Measurements from ENCODE around the gene CDH26. TPM values are rescaled to one million over a fixed set of nuclear protein-coding genes. Genes with fewer than 3 reads are reported as not detected.

CDH26 gene
- total and polyA plus RNA-seq, 9 of the 15 experiments (the other 6 are each of a cell fraction or from before 2014, with no cell fraction given) = 0.07 to 0.13 (median 0.10) TPM; not detected in 4

DNA sequence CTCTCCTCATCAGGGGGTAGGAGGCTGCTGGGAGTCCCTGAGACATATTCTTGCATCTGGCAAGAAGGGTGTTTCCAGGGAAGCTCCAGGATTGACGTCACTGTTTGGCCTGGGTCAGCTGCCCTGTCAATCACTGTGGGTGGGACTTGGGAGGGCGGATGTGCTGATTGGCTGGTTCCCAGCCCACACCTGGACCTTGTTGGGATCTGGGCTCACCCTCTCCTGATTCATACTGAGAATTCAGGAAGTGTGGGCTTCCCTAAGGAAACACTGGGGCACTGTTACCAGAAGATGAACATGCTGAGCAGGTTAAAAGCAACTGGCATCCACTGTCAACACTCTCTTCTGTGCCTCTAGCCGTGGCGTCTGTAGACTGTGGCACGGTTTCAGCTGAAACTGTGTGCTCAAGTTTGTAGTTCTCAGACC is 36.5 kb downstream of the CDH26 start:
- Histone ChIP-seq H3K36me3 (ENCODE audit: control insufficient read depth, insufficient read depth, low read length) (no peaks in the 10 kb centered on the region), H3K9me3 (replicated peaks; ENCODE audit: control insufficient read depth, insufficient read depth, low read depth, low read length) (no peaks in the 10 kb centered on the region), H3K9me1 (ENCODE audit: control insufficient read depth, insufficient read depth, low read length) (no peaks in the 10 kb centered on the region), H3K4me3 (no peak overlapping the region), H3K27ac (ENCODE audit: extremely low read depth, low read depth, low read length) (no peak overlapping the region), H3K4me1 (replicated peaks in 1 of 2; ENCODE audit: control insufficient read depth in 2 of 2, insufficient read depth in 2 of 2, low read length in 2 of 2) (no peaks in the 10 kb centered on the region), H3K9ac (ENCODE audit: insufficient read depth in 1 of 2, low read depth in 2 of 2, low read length in 2 of 2) (no peak overlapping the region), H3K27me3 (ENCODE audit: control insufficient read depth in 2 of 2, insufficient read depth in 2 of 2, low read length in 2 of 2) (peaks cover 0 to 2% of the 10 kb centered on the region in 2 experiments; a peak in 3 of 5 replicates), H2AFZ (ENCODE audit: low read depth, low read length) (no peak overlapping the region), H3K4me2 (ENCODE audit: insufficient read depth, low read length) (no peak overlapping the region), H4K20me1 (replicated peaks; ENCODE audit: control insufficient read depth, insufficient read depth, low read length) (no peaks in the 10 kb centered on the region), H3K79me2 (ENCODE audit: control insufficient read depth, insufficient read depth, low read length) (no peaks in the 10 kb centered on the region)
- ChIA-PET CTCF (ENCODE audit: low intra/inter-chr PET ratio) (no interaction called here), POLR2A (interaction anchor here (0.6 kb wide), 1 partner anchor 15 kb away, joined by 3 read pairs; no protein-coding TSS in a partner anchor)
- in situ Hi-C loops (cut with MboI) (no loop called here), intact Hi-C loops (cut with micrococcal nuclease) (no loop called here)
- no TSS peak for BruUV-seq (replicated peaks)
- TF ChIP-seq EP400 (IDR thresholded peaks at IDR 0.05) (no peak), MTA1 (IDR thresholded peaks at IDR 0.05; ENCODE audit: borderline replicate concordance) (no peak), XRCC3 (IDR thresholded peaks at IDR 0.05) (no peak), KLF1 (tag; IDR thresholded peaks at IDR 0.05) (no peak), NFYB (IDR thresholded peaks at IDR 0.05; ENCODE audit: extremely low read depth, insufficient read length) (no peak)
- TF ChIP-seq, protein P1, sequence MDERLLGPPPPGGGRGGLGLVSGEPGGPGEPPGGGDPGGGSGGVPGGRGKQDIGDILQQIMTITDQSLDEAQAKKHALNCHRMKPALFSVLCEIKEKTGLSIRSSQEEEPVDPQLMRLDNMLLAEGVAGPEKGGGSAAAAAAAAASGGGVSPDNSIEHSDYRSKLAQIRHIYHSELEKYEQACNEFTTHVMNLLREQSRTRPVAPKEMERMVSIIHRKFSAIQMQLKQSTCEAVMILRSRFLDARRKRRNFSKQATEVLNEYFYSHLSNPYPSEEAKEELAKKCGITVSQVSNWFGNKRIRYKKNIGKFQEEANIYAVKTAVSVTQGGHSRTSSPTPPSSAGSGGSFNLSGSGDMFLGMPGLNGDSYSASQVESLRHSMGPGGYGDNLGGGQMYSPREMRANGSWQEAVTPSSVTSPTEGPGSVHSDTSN (CRISPR knock-in tag; IDR thresholded peaks at IDR 0.05; ENCODE audit: low read depth) = 0 out of 2 replicates have a peak, but pooled peaks have one; percentile 21
- TF ChIP-seq, protein P1 (tag; conservative IDR thresholded peaks at IDR 0.05; ENCODE audit: low read depth) = peak; percentile 68
- TF ChIP-seq, protein P2, sequence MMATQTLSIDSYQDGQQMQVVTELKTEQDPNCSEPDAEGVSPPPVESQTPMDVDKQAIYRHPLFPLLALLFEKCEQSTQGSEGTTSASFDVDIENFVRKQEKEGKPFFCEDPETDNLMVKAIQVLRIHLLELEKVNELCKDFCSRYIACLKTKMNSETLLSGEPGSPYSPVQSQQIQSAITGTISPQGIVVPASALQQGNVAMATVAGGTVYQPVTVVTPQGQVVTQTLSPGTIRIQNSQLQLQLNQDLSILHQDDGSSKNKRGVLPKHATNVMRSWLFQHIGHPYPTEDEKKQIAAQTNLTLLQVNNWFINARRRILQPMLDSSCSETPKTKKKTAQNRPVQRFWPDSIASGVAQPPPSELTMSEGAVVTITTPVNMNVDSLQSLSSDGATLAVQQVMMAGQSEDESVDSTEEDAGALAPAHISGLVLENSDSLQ (IDR thresholded peaks at IDR 0.05) = peak; percentile 94
- DNase-seq (ENCODE audit: extremely low read depth in 1 of 4, low spot score in 3 of 4) (peak; percentile 16 to 48 (median 38)), ATAC-seq (peak; percentile 51; the same call in 1 of the 3 replicates), FAIRE-seq (no peak)
- WGBS (ENCODE audit: insufficient coverage, low coverage, missing lambda C conversion rate) = 1% methylated on average over 5 of the region's 5 CpGs
